Measurements from ENCODE around the gene CATSPERD. TPM values are rescaled to one million over a fixed set of nuclear protein-coding genes. Genes with fewer than 3 reads are reported as not detected.

The CATSPERD gene
- total and polyA plus RNA-seq, 2 of the 4 experiments (the other 2 are of a cell fraction): not detected

- Histone ChIP-seq H2BK120ac (ENCODE audit: low read depth, low read length) (no peak overlapping the region), H2AK9ac (replicated peaks; ENCODE audit: low read depth, low read length, poor library complexity) (no peak overlapping the region), H4K5ac (ENCODE audit: low read depth, low read length) (no peak overlapping the region), H3K56ac (ENCODE audit: extremely low read depth, insufficient read depth, low read length) (no peak overlapping the region), H3K27me3 (ENCODE audit: control insufficient read depth, insufficient read depth, low read length) (peaks cover 19% of the 10 kb centered on the region), H4K91ac (ENCODE audit: insufficient read depth, low read depth, low read length) (no peak overlapping the region), H3K18ac (ENCODE audit: low read depth, low read length) (no peak overlapping the region), H3K23ac (ENCODE audit: low read depth, low read length) (no peak overlapping the region), H3K79me1 (ENCODE audit: low read depth in 1 of 2, low read length in 2 of 2) (no peaks in the 10 kb centered on the region), H3K9me3 (ENCODE audit: control insufficient read depth, insufficient read depth, low read length) (no peaks in the 10 kb centered on the region), H4K8ac (ENCODE audit: low read depth in 2 of 2, low read length in 2 of 2) (no peak overlapping the region), H3K4me1 (ENCODE audit: control insufficient read depth, insufficient read depth, low read length) (no peaks in the 10 kb centered on the region), H3K4ac (ENCODE audit: low read depth, low read length) (no peak overlapping the region), H2BK5ac (ENCODE audit: low read depth, low read length, poor library complexity, severe bottlenecking) (no peak overlapping the region), H2AFZ (replicated peaks; ENCODE audit: low read length, poor library complexity) (no peak overlapping the region), H3K4me2 (ENCODE audit: low read depth, low read length) (no peak overlapping the region), H2BK20ac (ENCODE audit: low read depth, low read length) (no peak overlapping the region), H3K4me3 (ENCODE audit: insufficient read depth, low read depth, low read length) (no peak overlapping the region), H3K36me3 (ENCODE audit: control insufficient read depth, insufficient read depth, low read length) (no peaks in the 10 kb centered on the region), H3K14ac (replicated peaks; ENCODE audit: low read depth, low read length) (no peak overlapping the region), H3K9me1 (ENCODE audit: insufficient read depth, low read length) (no peaks in the 10 kb centered on the region), H2BK15ac (ENCODE audit: low read depth, low read length) (no peak overlapping the region), H3K27ac (ENCODE audit: insufficient read depth, low read length) (no peak overlapping the region), H3K9ac (ENCODE audit: low read depth, low read length) (no peak overlapping the region), H2AK5ac (ENCODE audit: low read depth, low read length) (no peak overlapping the region), H4K20me1 (ENCODE audit: insufficient read depth, low read length) (no peaks in the 10 kb centered on the region)
- ChIA-PET POLR2A (ENCODE audit: unreplicated experiment) (no interaction called here), CTCF (no interaction called here)
- ATAC-seq (ENCODE audit: low read depth) (no peak), DNase-seq (no peak)
- dilution Hi-C loops (cut with HindIII; ENCODE audit: low sequenced_read_pairs, unreplicated experiment) (no loop called here), in situ Hi-C loops (cut with MboI; ENCODE audit: low sequenced_read_pairs) (loop anchor here (10.0 kb wide), 1 partner anchor 215 kb away; no protein-coding TSS in a partner anchor), intact Hi-C loops (cut with micrococcal nuclease) (loop anchor here (10.0 kb wide), 1 partner anchor 155 kb away; no protein-coding TSS in a partner anchor)
- 41% methylated on average over 2 of the region's 10 CpGs; no CpG with 5 or more reads in 1 of the 2 experiments for WGBS, 2 experiments (ENCODE audit: extremely low coverage in 2 of 2, insufficient read length in 1 of 2)
- no TSS peak for BruUV-seq (replicated peaks)
- no peak for TF ChIP-seq MAFK (IDR thresholded peaks at IDR 0.05; ENCODE audit: low read depth, low read length)
- no peak for TF ChIP-seq RAD21 (IDR thresholded peaks at IDR 0.05; ENCODE audit: low read length)
- TF ChIP-seq SMC3 (IDR thresholded peaks at IDR 0.05; ENCODE audit: low read depth, low read length): no peak
- no peak for TF ChIP-seq POLR2A (IDR thresholded peaks at IDR 0.05; ENCODE audit: low read depth, low read length)
Observed at GRCh38 chr19:5809469-5809868, 89.0 kb downstream of the CATSPERD start.
